ENCODE results near the gene DPYD. TPM values are rescaled to one million over a fixed set of nuclear protein-coding genes. Genes with fewer than 3 reads are reported as not detected.

The DPYD gene
- total RNA-seq, 2 donors from 2014 or later, result 4.9 to 11.7 TPM

DNA sequence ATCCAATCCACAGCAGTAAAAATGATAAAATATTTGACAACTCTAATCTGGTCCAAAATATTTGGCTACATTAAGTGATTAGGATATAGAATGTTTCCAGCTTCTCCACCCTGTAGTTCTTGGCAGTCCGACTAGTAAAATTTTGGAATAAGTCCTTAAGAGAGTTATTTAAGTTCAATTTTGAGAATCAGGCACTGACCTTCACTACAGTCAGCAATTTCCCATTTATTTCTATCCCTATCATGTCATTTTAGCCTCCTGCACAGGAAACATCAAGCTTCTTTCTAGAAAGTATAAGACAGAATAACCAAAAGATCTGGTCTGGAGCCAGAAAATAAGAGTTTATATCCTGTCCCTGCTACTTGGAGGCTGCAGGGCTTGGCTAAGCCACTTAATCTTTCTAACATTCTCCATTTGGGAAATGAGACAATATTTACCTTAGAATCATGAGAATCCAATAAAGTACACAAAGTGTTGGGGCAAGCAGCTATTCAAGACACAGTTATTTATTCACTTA lies 162.2 kb downstream of the DPYD start:
- Histone ChIP-seq H3K27ac (no peak overlapping the region), H3K27me3 (no peaks in the 10 kb centered on the region), H3K4me3 (no peak overlapping the region), H3K9ac (ENCODE audit: low read depth in 2 of 2, low read length in 2 of 2) (no peak overlapping the region), H3K4me1 (no peaks in the 10 kb centered on the region), H3K36me3 (no peaks in the 10 kb centered on the region), H3K9me3 (no peaks in the 10 kb centered on the region)
- TF ChIP-seq, protein P1, sequence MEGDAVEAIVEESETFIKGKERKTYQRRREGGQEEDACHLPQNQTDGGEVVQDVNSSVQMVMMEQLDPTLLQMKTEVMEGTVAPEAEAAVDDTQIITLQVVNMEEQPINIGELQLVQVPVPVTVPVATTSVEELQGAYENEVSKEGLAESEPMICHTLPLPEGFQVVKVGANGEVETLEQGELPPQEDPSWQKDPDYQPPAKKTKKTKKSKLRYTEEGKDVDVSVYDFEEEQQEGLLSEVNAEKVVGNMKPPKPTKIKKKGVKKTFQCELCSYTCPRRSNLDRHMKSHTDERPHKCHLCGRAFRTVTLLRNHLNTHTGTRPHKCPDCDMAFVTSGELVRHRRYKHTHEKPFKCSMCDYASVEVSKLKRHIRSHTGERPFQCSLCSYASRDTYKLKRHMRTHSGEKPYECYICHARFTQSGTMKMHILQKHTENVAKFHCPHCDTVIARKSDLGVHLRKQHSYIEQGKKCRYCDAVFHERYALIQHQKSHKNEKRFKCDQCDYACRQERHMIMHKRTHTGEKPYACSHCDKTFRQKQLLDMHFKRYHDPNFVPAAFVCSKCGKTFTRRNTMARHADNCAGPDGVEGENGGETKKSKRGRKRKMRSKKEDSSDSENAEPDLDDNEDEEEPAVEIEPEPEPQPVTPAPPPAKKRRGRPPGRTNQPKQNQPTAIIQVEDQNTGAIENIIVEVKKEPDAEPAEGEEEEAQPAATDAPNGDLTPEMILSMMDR (IDR thresholded peaks at IDR 0.05), result no peak
- no peak for DNase-seq
- intact Hi-C loops (cut with DNase I), result no loop called here

DNA sequence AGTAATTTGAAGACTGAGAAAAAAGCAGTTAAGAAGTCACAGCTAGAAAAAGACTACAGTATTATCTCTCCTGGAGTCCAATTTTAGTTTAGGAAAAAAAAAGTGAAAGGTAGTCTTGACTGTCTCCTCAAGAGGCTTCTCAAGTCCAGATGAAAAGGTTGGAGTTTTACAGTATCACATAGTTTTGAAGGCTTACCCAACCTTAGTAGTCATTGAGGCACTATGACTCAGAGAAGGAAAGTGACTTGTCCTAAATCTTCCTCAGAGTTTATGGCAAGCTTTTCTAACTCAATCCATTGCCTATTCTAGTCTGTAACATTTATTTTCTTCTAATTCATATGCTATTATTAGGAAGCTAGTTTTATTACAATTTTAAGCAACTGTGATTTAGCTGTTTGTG lies 174.9 kb downstream of the DPYD start:
- intact Hi-C loops (cut with DNase I), result no loop called here
- no peak overlapping the region for H3K4me3 ChIP-seq

DNA sequence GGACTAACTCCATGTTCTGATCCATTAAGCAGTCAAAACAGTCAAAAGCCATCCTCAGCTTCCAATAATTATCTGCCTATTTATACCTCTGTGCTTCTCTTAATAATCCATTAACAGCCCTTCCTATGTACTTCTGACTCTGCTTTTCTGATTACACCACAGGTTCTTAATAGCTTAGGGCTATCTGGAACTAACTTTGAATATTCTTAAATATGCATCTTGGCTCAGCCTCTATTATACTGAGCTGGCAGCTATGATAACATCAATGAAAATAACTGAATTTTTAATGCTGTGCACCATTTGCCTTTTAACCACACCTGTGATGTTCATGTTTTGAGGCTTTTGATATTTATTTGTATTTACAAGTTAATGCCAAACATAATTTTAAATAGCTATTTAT lies 175.9 kb downstream of the DPYD start:
- no peak for DNase-seq
- intact Hi-C loops (cut with DNase I), result no loop called here
- Histone ChIP-seq H3K9ac (ENCODE audit: low read depth in 2 of 2, low read length in 2 of 2) (no peak overlapping the region), H3K4me3 (no peak overlapping the region), H3K27ac (no peak overlapping the region), H3K27me3 (no peaks in the 10 kb centered on the region), H3K9me3 (no peaks in the 10 kb centered on the region), H3K4me1 (no peaks in the 10 kb centered on the region), H3K36me3 (no peaks in the 10 kb centered on the region)
- TF ChIP-seq, protein P1 (IDR thresholded peaks at IDR 0.05), result no peak

More for the DNA sequence above, 174.9 kb downstream of the DPYD start:
- no peaks in the 10 kb centered on the region for H3K4me1 ChIP-seq
- no peak for DNase-seq
- no peaks in the 10 kb centered on the region for H3K36me3 ChIP-seq
- TF ChIP-seq, protein P1 (IDR thresholded peaks at IDR 0.05), result no peak
- H3K27ac ChIP-seq, result no peak overlapping the region
- no peak overlapping the region for H3K9ac ChIP-seq (ENCODE audit: low read depth in 2 of 2, low read length in 2 of 2)
- H3K9me3 ChIP-seq, result no peaks in the 10 kb centered on the region
- no peaks in the 10 kb centered on the region for H3K27me3 ChIP-seq

DNA sequence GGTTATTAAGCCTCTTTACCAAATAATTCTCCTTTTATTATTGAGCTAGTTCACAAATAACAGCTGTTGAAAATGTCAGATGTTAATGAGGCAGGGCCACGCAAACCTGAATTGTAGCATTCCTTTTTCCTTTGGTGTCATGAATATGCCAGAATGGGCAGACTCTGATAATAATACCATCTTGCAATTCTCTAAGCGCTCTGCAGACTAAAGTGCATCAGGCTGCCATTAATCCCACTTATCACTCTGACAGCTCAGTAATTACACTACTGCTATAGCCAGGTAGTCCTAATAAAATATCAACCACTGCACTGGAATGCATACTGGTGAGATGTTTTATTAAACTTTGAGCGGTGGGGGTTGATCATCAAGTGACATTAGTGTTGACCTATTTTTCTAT lies 177.7 kb downstream of the DPYD start:
- TF ChIP-seq, protein P1 (IDR thresholded peaks at IDR 0.05), result no peak
- no peaks in the 10 kb centered on the region for H3K27me3 ChIP-seq
- no peaks in the 10 kb centered on the region for H3K9me3 ChIP-seq
- no peaks in the 10 kb centered on the region for H3K36me3 ChIP-seq
- H3K9ac ChIP-seq (ENCODE audit: low read depth in 2 of 2, low read length in 2 of 2), result no peak overlapping the region
- no peak overlapping the region for H3K27ac ChIP-seq
- intact Hi-C loops (cut with DNase I), result no loop called here
- H3K4me1 ChIP-seq, result no peaks in the 10 kb centered on the region
- no peak overlapping the region for H3K4me3 ChIP-seq
- no peak for DNase-seq

DNA sequence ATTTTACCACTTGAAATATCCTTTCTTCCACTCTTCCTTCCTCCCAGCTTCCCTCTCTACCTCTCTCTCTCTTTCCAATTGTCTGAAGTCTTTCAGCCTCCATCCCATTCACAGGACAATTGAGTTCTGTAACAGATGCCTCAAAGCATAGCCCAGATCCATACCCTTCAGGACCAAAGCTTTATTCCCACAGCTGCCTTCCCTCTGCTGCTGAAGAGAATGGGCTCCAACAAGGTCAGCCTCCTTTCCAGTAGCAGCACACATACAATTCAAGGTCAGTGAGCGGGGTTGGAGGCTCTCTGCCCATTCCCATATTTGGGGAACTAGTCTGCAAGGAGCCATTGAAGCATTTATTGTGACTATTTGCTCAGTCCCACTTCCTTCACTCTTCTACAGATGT lies 179.9 kb downstream of the DPYD start:
- H3K4me1 ChIP-seq, result no peaks in the 10 kb centered on the region
- no peaks in the 10 kb centered on the region for H3K9me3 ChIP-seq
- H3K9ac ChIP-seq (ENCODE audit: low read depth in 2 of 2, low read length in 2 of 2), result no peak overlapping the region
- TF ChIP-seq, protein P1 (IDR thresholded peaks at IDR 0.05), result no peak
- H3K27me3 ChIP-seq, result no peaks in the 10 kb centered on the region
- intact Hi-C loops (cut with DNase I), result no loop called here
- H3K4me3 ChIP-seq, result no peak overlapping the region
- no peak for DNase-seq
- H3K36me3 ChIP-seq, result no peaks in the 10 kb centered on the region
- no peak overlapping the region for H3K27ac ChIP-seq

Measured in colonic mucosa (tissue), 4 donors.